T-cell (primary cell): ENCODE results near the gene ANKRD44. TPM values are rescaled to one million over a fixed set of nuclear protein-coding genes. Genes with fewer than 3 reads are reported as not detected.
"Not testable (repeated sequence)": the region's sequence is repeated elsewhere in the genome, so short reads cannot be mapped to it uniquely, and the experiment has no call there.

Experiments
- ATAC-seq, 4 experiments: fragments of 200-7000 bp in 3 of 4; fragments of 150-1000 bp in 1 of 4; cut with Tn5 transposase; replicated peaks in 1 of 4; 1 replicate in 3 of 4; 2 replicates in 1 of 4; pipeline ENCODE4 v1.10.0; 2021; ENCODE audit warnings: moderate library complexity in 3 of 4, mild to moderate bottlenecking in 2 of 4, moderate number of reproducible peaks in 1 of 4
- CTCF ChIA-PET, 2 donors: fragments of 300-600 bp; sonication (Branson Sonifier 250); formaldehyde crosslinking; loops; one replicate each; lab custom pipeline; 2022; ENCODE audit warnings: antibody characterized with exemption in 2 of 2; lab: Charles Lee
- POLR2A ChIA-PET, 2 donors: fragments of 300-600 bp; sonication (Branson Sonifier 250); formaldehyde crosslinking; loops; one replicate each; lab custom pipeline; 2022; ENCODE audit warnings: antibody characterized with exemption in 2 of 2; lab: Charles Lee
- DNase-seq, 35 experiments: peaks; one replicate each; pipeline versions ENCODE4 v3.0.0 to v3.0.0-alpha.2; 2013 to 2023
- H3K27ac ChIP-seq: one replicate; pipeline ENCODE4 v1.5.1; 2013; ENCODE audit warnings: low read length
- H3K27me3 ChIP-seq, 2 experiments: replicated peaks in 1 of 2; 1 replicate in 1 of 2; 2 replicates in 1 of 2; pipeline versions ENCODE4 v1.6.1 to v1.7.0; 2013; ENCODE audit warnings: low read length in 1 of 2, mixed read lengths in 1 of 2; ENCODE audit not compliant: control insufficient read depth in 2 of 2, insufficient read depth in 2 of 2; ENCODE audit errors: extremely low read depth in 1 of 2
- H3K36me3 ChIP-seq, 2 donors: 1 replicate in 1 of 2; 2 replicates in 1 of 2; pipeline versions ENCODE4 v1.6.1 to v1.7.0; 2013; ENCODE audit warnings: low read length in 1 of 2; ENCODE audit not compliant: control insufficient read depth in 2 of 2, insufficient read depth in 1 of 2; ENCODE audit errors: extremely low read depth in 1 of 2
- H3K4me1 ChIP-seq, 2 experiments: 1 replicate in 1 of 2; 2 replicates in 1 of 2; pipeline versions ENCODE4 v1.6.1 to v1.7.0; 2013; ENCODE audit warnings: low read length in 2 of 2, mixed read lengths in 1 of 2; ENCODE audit not compliant: insufficient read depth in 2 of 2, control insufficient read depth in 1 of 2; ENCODE audit errors: extremely low read depth in 1 of 2
- H3K4me3 ChIP-seq, 2 donors: 1 replicate in 1 of 2; 2 replicates in 1 of 2; pipeline versions ENCODE4 v1.5.1 to v1.7.0; 2013; ENCODE audit warnings: mild to moderate bottlenecking in 2 of 2, low read length in 1 of 2, moderate library complexity in 1 of 2; ENCODE audit not compliant: control insufficient read depth in 1 of 2; ENCODE audit errors: extremely low read depth in 1 of 2
- H3K9me3 ChIP-seq: 2 replicates; pipeline ENCODE4 v1.7.0; 2013
- H3K27ac Mint-ChIP-seq, 2 donors: one replicate each; pipeline ENCODE4 v1.8.0; 2020 to 2021; ENCODE audit warnings: mild to moderate bottlenecking in 2 of 2, mixed read lengths in 2 of 2
- H3K27me3 Mint-ChIP-seq, 2 donors: one replicate each; pipeline ENCODE4 v1.8.0; 2021 to 2022; ENCODE audit warnings: mixed read lengths in 2 of 2
- H3K36me3 Mint-ChIP-seq: one replicate; pipeline ENCODE4 v1.8.0; 2021; ENCODE audit warnings: mixed read lengths
- H3K4me1 Mint-ChIP-seq, 3 donors: one replicate each; pipeline ENCODE4 v1.8.0; 2020 to 2022; ENCODE audit warnings: mixed read lengths in 3 of 3, mild to moderate bottlenecking in 1 of 3
- H3K4me3 Mint-ChIP-seq, 3 donors: one replicate each; pipeline ENCODE4 v1.8.0; 2020 to 2022; ENCODE audit warnings: mild to moderate bottlenecking in 3 of 3, mixed read lengths in 3 of 3, moderate library complexity in 3 of 3
- H3K9me3 Mint-ChIP-seq, 3 donors: one replicate each; pipeline ENCODE4 v1.8.0; 2020 to 2022; ENCODE audit warnings: mixed read lengths in 3 of 3
- WGBS: methylation state at CpG from one replicate; pipeline ENCODE4 v1.1.5; 2013; ENCODE audit warnings: missing lambda C conversion rate; ENCODE audit not compliant: insufficient coverage; 5-methylcytosine and 5-hydroxymethylcytosine counted together
- total RNA-seq, 35 experiments: library from RNA in 6 of 35; stranded (reverse) in 6 of 35; fragments of 120-200 nt in 1 of 35; gene quantifications; one replicate each; pipeline versions ENCODE4 v1.2.1 to v1.2.4 and lab custom pipeline; 2013 to 2026

ANKRD44 gene
- total RNA-seq, 5 donors from 2014 or later (not counting 1 experiment from before 2014, with no cell fraction given) = 225 to 333 (median 238) TPM

- H3K27ac Mint-ChIP-seq = no peak overlapping the region
- no peaks in the 10 kb centered on the region for H3K9me3 Mint-ChIP-seq
- POLR2A ChIA-PET = interaction anchor here in 1 of 2 donors (0.7 kb wide), 1 partner anchor 97 kb away, joined by 3 read pairs; no protein-coding TSS in a partner anchor
- CTCF ChIA-PET = interaction anchor here (0.5 to 1.0 kb wide), 4 partner anchors 13 to 241 kb away, joined by 3 to 4 read pairs (median 3); no protein-coding TSS in a partner anchor
- no peak overlapping the region for H3K4me3 Mint-ChIP-seq
- no peaks in the 10 kb centered on the region for H3K27me3 ChIP-seq
- DNase-seq (no peak), ATAC-seq (no peak)
- peaks cover 13 to 14% (median 14%) of the 10 kb centered on the region in 3 donors for H3K4me1 Mint-ChIP-seq
- H3K4me1 ChIP-seq = no peaks in the 10 kb centered on the region
- H3K27ac ChIP-seq = no peak overlapping the region
- no peaks in the 10 kb centered on the region for H3K27me3 Mint-ChIP-seq
- no peaks in the 10 kb centered on the region for H3K9me3 ChIP-seq
- 100% methylated on average over 1 of the region's 3 CpGs for whole genome bisulfite sequencing
- H3K4me3 ChIP-seq = no peak overlapping the region
- no peaks in the 10 kb centered on the region for H3K36me3 ChIP-seq
- H3K36me3 Mint-ChIP-seq = no peaks in the 10 kb centered on the region
Observed at GRCh38 chr2:197353393-197354168, 43.0 kb upstream of the ANKRD44 start.

GRCh38 chr2:197349699-197350098 is 39.1 kb upstream of the ANKRD44 start:
- CTCF ChIA-PET = interaction anchor here in 1 of 2 donors (0.6 kb wide), 1 partner anchor 159 kb away, joined by 3 read pairs; no protein-coding TSS in a partner anchor
- ATAC-seq (no peak), DNase-seq (no peak)
- no peaks in the 10 kb centered on the region for H3K36me3 Mint-ChIP-seq
- POLR2A ChIA-PET = interaction anchor here (0.6 kb wide), 3 partner anchors 20 to 171 kb away, joined by 3 to 6 read pairs (median 5); no protein-coding TSS in a partner anchor
- peaks cover 2 to 5% (median 2%) of the 10 kb centered on the region in 3 donors for H3K4me1 Mint-ChIP-seq
- no peak overlapping the region for H3K27ac ChIP-seq
- no peaks in the 10 kb centered on the region for H3K36me3 ChIP-seq
- H3K9me3 Mint-ChIP-seq = no peaks in the 10 kb centered on the region
- no CpG with 5 or more reads among the region's 2 CpGs for WGBS
- H3K27me3 ChIP-seq = no peaks in the 10 kb centered on the region
- no peaks in the 10 kb centered on the region for H3K9me3 ChIP-seq
- H3K27ac Mint-ChIP-seq = no peak overlapping the region
- H3K4me1 ChIP-seq = no peaks in the 10 kb centered on the region
- no peak overlapping the region for H3K4me3 Mint-ChIP-seq
- no peak overlapping the region for H3K4me3 ChIP-seq
- no peaks in the 10 kb centered on the region for H3K27me3 Mint-ChIP-seq

- WGBS = 56% methylated on average over 3 of the region's 5 CpGs
- H3K4me3 Mint-ChIP-seq = no peak overlapping the region
- H3K36me3 Mint-ChIP-seq = no peaks in the 10 kb centered on the region
- ATAC-seq = no peak
- Histone ChIP-seq H3K36me3 (no peaks in the 10 kb centered on the region), H3K4me3 (no peak overlapping the region), H3K27ac (no peak overlapping the region), H3K4me1 (no peaks in the 10 kb centered on the region), H3K9me3 (no peaks in the 10 kb centered on the region), H3K27me3 (no peaks in the 10 kb centered on the region)
- peaks cover 2 to 5% (median 2%) of the 10 kb centered on the region in 3 donors for H3K4me1 Mint-ChIP-seq
- H3K27me3 Mint-ChIP-seq = no peaks in the 10 kb centered on the region
- H3K9me3 Mint-ChIP-seq = no peaks in the 10 kb centered on the region
- POLR2A ChIA-PET = no interaction called here
- H3K27ac Mint-ChIP-seq = no peak overlapping the region
- CTCF ChIA-PET = interaction anchor here in 1 of 2 donors (0.6 kb wide), 1 partner anchor 177 kb away, joined by 4 read pairs; no protein-coding TSS in a partner anchor
- DNase-seq = no peak
Observed at GRCh38 chr2:197348721-197349360, 38.3 kb upstream of the ANKRD44 start.

GRCh38 chr2:197345846-197346370 is 35.3 kb upstream of the ANKRD44 start:
- H3K9me3 Mint-ChIP-seq = no peaks in the 10 kb centered on the region
- peaks cover 5 to 11% (median 9%) of the 10 kb centered on the region in 3 donors for H3K4me1 Mint-ChIP-seq
- no peaks in the 10 kb centered on the region for H3K27me3 Mint-ChIP-seq
- ChIA-PET POLR2A (no interaction called here), CTCF (interaction anchor here in 1 of 2 donors (0.6 to 1.0 kb wide), 2 partner anchors 13 to 265 kb away, joined by 3 read pairs; no protein-coding TSS in a partner anchor)
- H3K27me3 ChIP-seq = no peaks in the 10 kb centered on the region
- H3K36me3 Mint-ChIP-seq = no peaks in the 10 kb centered on the region
- no peaks in the 10 kb centered on the region for H3K4me1 ChIP-seq
- no peaks in the 10 kb centered on the region for H3K36me3 ChIP-seq
- H3K9me3 ChIP-seq = no peaks in the 10 kb centered on the region
- H3K27ac ChIP-seq = no peak overlapping the region
- no peak overlapping the region for H3K27ac Mint-ChIP-seq
- H3K4me3 Mint-ChIP-seq = no peak overlapping the region
- DNase-seq (no peak), ATAC-seq (no peak)
- no peak overlapping the region for H3K4me3 ChIP-seq
- WGBS = 100% methylated on average over 3 of the region's 5 CpGs

GRCh38 chr2:197343968-197344367 is 33.4 kb upstream of the ANKRD44 start:
- H3K4me1 ChIP-seq, ATAC-seq, H3K27ac Mint-ChIP-seq, H3K27me3 Mint-ChIP-seq, H3K9me3 ChIP-seq, DNase-seq, H3K9me3 Mint-ChIP-seq, H3K4me3 Mint-ChIP-seq, H3K4me3 ChIP-seq, POLR2A ChIA-PET, H3K27me3 ChIP-seq, H3K27ac ChIP-seq, CTCF ChIA-PET, H3K36me3 ChIP-seq, H3K36me3 Mint-ChIP-seq: not testable (repeated sequence)
- peaks cover 14 to 21% (median 19%) of the 10 kb centered on the region in 3 donors for H3K4me1 Mint-ChIP-seq
- 78% methylated on average over 5 of the region's 5 CpGs for WGBS

- CTCF ChIA-PET = no interaction called here
- Histone ChIP-seq H3K36me3 (no peaks in the 10 kb centered on the region), H3K9me3 (no peaks in the 10 kb centered on the region), H3K4me1 (peaks cover 9 to 11% of the 10 kb centered on the region in 2 experiments), H3K4me3 (no peak overlapping the region), H3K27ac (no peak overlapping the region), H3K27me3 (no peaks in the 10 kb centered on the region)
- DNase-seq (no peak), ATAC-seq (no peak)
- POLR2A ChIA-PET = no interaction called here
- Mint-ChIP-seq H3K9me3 (no peaks in the 10 kb centered on the region), H3K36me3 (no peaks in the 10 kb centered on the region), H3K27ac (no peak overlapping the region), H3K4me1 (peaks cover 18 to 23% (median 23%) of the 10 kb centered on the region in 3 donors), H3K27me3 (no peaks in the 10 kb centered on the region), H3K4me3 (no peak overlapping the region)
- WGBS = 92% methylated on average over 4 of the region's 5 CpGs
Observed at GRCh38 chr2:197340591-197340990, 30.0 kb upstream of the ANKRD44 start.
